ENCODE results near the gene DPEP1. TPM values are rescaled to one million over a fixed set of nuclear protein-coding genes. Genes with fewer than 3 reads are reported as not detected.
"Not testable (repeated sequence)": the region's sequence is repeated elsewhere in the genome, so short reads cannot be mapped to it uniquely, and the experiment has no call there.

The DPEP1 gene
- total RNA-seq, 6 donors from 2014 or later, result 1.2 to 2.7 (median 1.5) TPM; not detected in 3

GRCh38 chr16:89669755-89670154 lies 56.3 kb downstream of the DPEP1 start:
- 80 to 88% methylated on average over 2 to 13 of the region's 13 CpGs for WGBS, 2 donors
- Histone ChIP-seq H3K27ac (no peak overlapping the region), H3K4me3 (no peak overlapping the region), H3K4me1 (peaks cover 0 to 15% (median 2%) of the 10 kb centered on the region in 4 donors), H3K27me3 (no peaks in the 10 kb centered on the region), H3K9me3 (no peaks in the 10 kb centered on the region), H3K36me3 (no peaks in the 10 kb centered on the region)
- ATAC-seq (ENCODE audit: low FRiP score in 2 of 2) (no peak), DNase-seq (no peak)
- TF ChIP-seq EP300 (IDR thresholded peaks at IDR 0.05) (no peak), POLR2A (IDR thresholded peaks at IDR 0.05) (no peak), POLR2AphosphoS5 (IDR thresholded peaks at IDR 0.05) (no peak)
- TF ChIP-seq, protein P1, sequence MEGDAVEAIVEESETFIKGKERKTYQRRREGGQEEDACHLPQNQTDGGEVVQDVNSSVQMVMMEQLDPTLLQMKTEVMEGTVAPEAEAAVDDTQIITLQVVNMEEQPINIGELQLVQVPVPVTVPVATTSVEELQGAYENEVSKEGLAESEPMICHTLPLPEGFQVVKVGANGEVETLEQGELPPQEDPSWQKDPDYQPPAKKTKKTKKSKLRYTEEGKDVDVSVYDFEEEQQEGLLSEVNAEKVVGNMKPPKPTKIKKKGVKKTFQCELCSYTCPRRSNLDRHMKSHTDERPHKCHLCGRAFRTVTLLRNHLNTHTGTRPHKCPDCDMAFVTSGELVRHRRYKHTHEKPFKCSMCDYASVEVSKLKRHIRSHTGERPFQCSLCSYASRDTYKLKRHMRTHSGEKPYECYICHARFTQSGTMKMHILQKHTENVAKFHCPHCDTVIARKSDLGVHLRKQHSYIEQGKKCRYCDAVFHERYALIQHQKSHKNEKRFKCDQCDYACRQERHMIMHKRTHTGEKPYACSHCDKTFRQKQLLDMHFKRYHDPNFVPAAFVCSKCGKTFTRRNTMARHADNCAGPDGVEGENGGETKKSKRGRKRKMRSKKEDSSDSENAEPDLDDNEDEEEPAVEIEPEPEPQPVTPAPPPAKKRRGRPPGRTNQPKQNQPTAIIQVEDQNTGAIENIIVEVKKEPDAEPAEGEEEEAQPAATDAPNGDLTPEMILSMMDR (IDR thresholded peaks at IDR 0.05), result no peak

GRCh38 chr16:89670496-89671431 lies 57.3 kb downstream of the DPEP1 start:
- Histone ChIP-seq H3K27me3 (no peaks in the 10 kb centered on the region), H3K27ac (no peak overlapping the region), H3K36me3 (no peaks in the 10 kb centered on the region), H3K4me1 (peaks cover 0 to 15% (median 2%) of the 10 kb centered on the region in 4 donors), H3K4me3 (no peak overlapping the region), H3K9me3 (no peaks in the 10 kb centered on the region)
- DNase-seq, result no peak
- no peak for ATAC-seq (ENCODE audit: low FRiP score in 2 of 2)
- 84 to 91% methylated on average over 9 to 10 of the region's 10 CpGs for WGBS, 2 donors
- TF ChIP-seq POLR2AphosphoS5 (IDR thresholded peaks at IDR 0.05), result no peak
- TF ChIP-seq EP300 (IDR thresholded peaks at IDR 0.05), result no peak
- no peak for TF ChIP-seq POLR2A (IDR thresholded peaks at IDR 0.05)
- TF ChIP-seq, protein P1 (IDR thresholded peaks at IDR 0.05), result no peak

GRCh38 chr16:89671565-89671964 lies 58.1 kb downstream of the DPEP1 start:
- 87 to 93% methylated on average over 4 of the region's 4 CpGs for WGBS, 2 donors
- DNase-seq; H3K36me3 ChIP-seq; H3K4me3 ChIP-seq; H3K27me3 ChIP-seq; H3K9me3 ChIP-seq; H3K27ac ChIP-seq; ATAC-seq (ENCODE audit: low FRiP score in 2 of 2): not testable (repeated sequence)
- H3K4me1 ChIP-seq, result peaks cover 0 to 15% (median 2%) of the 10 kb centered on the region in 4 donors

- H3K27ac ChIP-seq, result peak overlapping the region; percentile 48 to 74 (median 68)
- H3K27me3 ChIP-seq, result no peaks in the 10 kb centered on the region
- H3K9me3 ChIP-seq, result no peaks in the 10 kb centered on the region
- DNase-seq (no peak), ATAC-seq (ENCODE audit: low FRiP score in 2 of 2) (no peak)
- 73 to 75% methylated on average over 16 of the region's 16 CpGs for WGBS, 2 donors
- H3K36me3 ChIP-seq, result no peaks in the 10 kb centered on the region
- TF ChIP-seq, protein P1 (IDR thresholded peaks at IDR 0.05), result no peak
- TF ChIP-seq POLR2AphosphoS5 (IDR thresholded peaks at IDR 0.05), result peak in 1 of 2 donors; percentile 3
- no peak for TF ChIP-seq POLR2A (IDR thresholded peaks at IDR 0.05)
- no peak for TF ChIP-seq EP300 (IDR thresholded peaks at IDR 0.05)
- peaks cover 0 to 15% (median 2%) of the 10 kb centered on the region in 4 donors for H3K4me1 ChIP-seq
- H3K4me3 ChIP-seq, result no peak overlapping the region
These were observed 58.9 kb downstream of the DPEP1 start for GRCh38 chr16:89672177-89672941.

- H3K4me3 ChIP-seq, result no peak overlapping the region
- no peak for ATAC-seq (ENCODE audit: low FRiP score in 2 of 2)
- WGBS, 2 donors, result 96 to 98% methylated on average over 2 of the region's 2 CpGs
These were observed 64.8 kb downstream of the DPEP1 start for GRCh38 chr16:89678258-89678657.

More at GRCh38 chr16:89678258-89678657, 64.8 kb downstream of the DPEP1 start:
- Histone ChIP-seq H3K27ac (no peak overlapping the region), H3K4me1 (no peaks in the 10 kb centered on the region), H3K36me3 (no peaks in the 10 kb centered on the region), H3K27me3 (no peaks in the 10 kb centered on the region), H3K9me3 (peaks cover 0 to 4% (median 0%) of the 10 kb centered on the region in 4 donors)
- DNase-seq, result no peak
- TF ChIP-seq, protein P1 (IDR thresholded peaks at IDR 0.05), result no peak
- no peak for TF ChIP-seq POLR2AphosphoS5 (IDR thresholded peaks at IDR 0.05)
- no peak for TF ChIP-seq EP300 (IDR thresholded peaks at IDR 0.05)
- no peak for TF ChIP-seq POLR2A (IDR thresholded peaks at IDR 0.05)

Data from upper lobe of left lung (tissue), 6 donors.